ENCODE measurements around the gene KCNAB2.

The KCNAB2 gene

DNA sequence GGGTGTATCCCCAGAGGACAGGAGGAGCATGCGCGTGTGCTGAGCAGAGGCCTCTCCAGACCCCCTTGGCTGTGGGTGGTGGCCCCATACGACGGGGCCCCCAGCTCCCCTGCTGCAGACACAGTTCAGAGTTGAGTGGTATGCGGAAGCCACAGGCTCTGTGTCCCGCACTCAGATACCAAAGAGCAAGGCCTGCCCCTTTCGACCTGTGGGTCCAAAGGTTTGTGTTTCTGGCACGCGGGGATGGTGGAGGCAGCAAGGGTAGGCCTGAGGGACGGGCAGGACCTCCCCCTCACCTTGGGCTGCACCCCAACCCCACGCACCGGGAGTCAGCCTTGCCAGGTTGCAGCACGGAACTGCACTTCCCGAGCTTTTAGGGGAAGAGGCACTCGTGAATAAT, at the start of gene KCNAB2:
TSS of gene KCNAB2 (plus strand) at position 328 of the 400 bp plus-strand sequence. CDS start 5,649 bp downstream, outside the sequence.
- no peak for DNase-seq

DNA sequence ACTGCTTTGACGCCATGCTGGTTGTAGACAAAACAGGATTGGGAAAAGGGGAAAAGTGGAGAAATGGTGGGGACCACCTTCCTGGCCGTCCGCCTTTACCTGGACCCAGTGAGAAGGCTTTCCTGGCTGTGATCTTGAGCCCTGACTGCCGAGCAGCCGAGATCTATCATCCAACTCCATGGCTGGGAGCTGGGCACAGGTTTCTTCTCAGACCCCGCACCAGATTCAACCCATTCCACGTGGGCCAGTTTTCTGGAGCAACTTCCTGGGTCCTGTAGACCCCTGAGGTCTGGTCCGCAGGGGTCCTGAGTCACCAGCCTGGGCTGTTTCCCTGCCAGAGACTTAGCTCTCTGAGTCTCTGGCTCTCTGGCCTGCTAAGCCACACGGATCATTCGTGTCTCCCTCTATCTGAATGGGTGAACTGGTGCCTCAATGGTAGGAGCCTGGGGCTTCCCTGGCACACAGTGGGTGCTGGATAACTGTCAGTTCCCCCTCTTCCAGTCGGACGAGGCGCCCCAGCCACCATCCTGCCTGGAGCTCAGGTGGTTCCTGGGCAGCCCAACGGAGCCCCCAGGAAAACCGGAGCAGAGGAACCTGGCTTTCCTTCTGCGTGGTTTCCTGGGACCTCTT, 48.9 kb upstream of the KCNAB2 start:
- no peak for DNase-seq

- no peak for DNase-seq
These were observed 48.4 kb upstream of the KCNAB2 start for GRCh38 chr1:5997316-5997715.

GRCh38 chr1:5998051-5998905, 47.4 kb upstream of the KCNAB2 start:
- no peak for DNase-seq

- DNase-seq = no peak
These were observed 46.8 kb upstream of the KCNAB2 start for GRCh38 chr1:5998906-5999301.

DNA sequence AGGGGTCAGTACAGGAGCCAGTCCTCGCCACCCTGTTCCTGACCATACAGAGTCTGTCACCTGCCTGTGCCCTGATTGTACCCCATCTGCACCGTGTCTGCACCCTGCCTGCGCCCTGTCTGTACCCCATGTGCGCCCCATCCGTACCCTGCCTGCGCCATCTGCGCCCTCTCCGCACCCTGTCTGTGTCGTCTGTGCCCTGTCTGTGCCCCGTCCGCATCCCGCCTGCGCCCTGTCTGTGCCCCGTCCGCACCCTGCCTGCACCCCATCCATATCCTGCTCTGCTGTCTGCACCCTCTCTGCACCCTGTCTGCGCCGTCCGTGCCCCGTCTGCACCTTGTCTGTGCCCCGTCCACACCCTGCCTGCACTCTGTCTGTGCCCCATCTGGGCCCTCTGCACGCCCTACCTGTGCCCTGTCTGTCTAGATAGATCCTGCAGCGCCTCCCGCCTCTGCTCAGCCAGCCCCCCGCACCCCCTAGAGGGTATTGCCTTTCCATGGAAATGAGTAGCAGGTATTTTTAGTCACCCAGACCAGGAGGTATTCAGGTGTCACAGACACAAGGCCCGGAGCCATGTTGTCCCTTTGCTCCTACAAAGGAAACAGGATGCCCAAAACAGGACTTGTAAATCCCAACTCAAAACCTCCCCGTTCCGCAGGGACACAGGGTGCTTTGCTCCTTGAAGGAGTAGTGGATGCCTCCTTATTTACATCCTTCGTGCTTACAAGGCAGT, 45.8 kb upstream of the KCNAB2 start:
- DNase-seq = no peak

DNA sequence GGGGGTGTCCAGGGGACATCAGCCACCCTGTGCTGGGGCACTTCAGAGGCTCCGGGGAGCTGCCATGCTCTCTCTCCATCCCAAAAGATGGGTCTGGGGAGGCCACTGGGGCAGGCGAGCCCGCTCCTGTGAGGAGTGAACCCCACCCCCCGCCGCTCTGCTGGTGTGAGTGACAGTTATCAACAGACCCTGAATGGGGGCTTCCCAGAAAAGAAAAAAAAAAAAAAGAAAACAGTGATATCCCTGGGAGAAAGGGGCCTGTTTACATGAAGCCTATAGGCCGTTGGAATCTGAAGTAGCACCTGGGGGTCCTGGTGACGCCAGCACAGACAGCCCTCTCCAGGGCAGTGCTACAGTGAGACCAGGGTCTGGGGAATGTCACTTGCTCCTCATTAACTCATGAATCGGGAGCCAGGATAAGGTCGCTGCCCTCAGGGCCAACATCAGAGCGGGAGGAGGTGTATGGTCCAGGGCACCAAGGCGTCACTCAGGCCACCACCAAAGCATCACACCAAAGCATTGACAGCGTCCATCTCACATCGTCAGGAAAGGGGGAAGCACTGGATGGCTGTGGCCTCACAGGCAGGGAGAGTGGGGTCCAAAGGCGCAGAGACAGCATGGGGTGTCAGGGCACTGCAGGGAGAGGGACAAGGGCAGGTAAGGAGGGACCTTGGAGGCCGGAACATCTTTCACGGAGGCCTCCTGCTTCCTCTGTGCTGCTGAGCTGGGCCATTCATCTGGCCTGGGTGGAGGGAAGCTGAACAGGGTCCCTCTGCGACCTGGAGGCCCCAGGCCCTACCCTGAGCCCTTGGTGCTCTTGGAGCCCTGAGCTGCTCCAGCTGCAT, 45.0 kb upstream of the KCNAB2 start:
- DNase-seq = no peak

DNA sequence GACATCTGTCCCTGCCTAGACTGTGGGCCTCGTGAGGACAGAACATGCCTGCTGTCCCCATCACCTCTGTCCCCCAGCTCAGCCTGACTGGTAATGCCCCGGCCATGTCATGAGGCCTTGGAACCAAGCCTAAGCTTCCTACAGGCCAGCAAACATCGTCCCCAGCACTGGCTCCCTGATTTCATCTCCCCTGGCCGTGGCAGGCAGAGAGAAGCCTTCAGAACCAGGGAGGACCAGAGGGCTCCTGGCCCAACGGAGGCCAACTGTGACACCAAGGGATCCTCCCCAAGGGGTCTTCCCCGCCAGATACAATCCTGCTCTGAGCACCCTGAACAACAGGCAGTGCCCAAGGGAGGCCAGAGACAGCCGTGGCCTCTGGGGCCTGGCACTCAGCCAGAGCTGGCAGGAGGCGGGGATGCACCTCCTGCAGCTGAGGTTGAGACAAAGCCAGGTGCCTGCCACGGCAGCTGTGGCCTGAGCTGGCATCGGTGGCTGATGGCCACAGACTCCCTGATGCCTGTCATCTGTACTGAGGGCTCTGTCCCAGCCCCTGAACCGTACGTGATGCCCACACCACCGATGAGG, 43.6 kb upstream of the KCNAB2 start:
- no peak for DNase-seq

DNA sequence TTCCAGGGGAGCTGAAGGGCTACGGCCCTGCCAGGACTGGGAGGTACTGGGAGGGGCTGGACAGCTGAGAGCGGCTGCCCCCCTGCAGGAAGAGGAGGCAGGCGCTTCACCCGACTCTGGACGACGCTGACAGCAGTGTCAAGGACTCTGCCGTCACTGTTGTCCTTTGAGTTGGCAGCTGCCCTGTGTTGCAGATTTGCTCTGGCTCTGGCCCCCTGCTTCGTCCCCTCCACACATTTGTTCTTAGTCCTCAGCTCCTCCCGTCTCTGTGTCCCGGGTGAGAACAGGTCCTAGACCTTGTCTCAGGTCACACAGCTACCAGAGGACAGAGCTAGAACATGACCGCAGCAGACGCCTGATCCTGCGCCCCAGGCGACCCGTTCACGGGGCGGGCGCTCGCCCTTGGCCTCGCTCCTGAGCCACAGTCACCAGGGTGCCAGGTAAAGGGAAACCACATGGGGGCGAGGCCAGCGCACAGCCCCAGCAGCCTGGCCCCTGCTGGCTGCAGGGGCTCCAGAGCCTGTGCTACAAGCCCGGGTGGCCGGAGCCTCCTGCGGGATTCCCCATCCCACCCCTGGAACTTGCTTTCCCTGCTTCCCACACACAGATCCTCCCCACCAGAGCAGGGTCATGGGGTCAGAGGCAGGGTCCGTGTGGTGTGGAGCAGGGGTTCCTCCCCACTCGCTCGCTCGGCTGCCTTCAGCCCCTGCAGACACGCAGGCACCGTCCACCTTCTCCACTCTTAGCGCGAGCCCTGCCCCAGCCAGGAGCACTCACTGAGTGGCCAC, 42.8 kb upstream of the KCNAB2 start:
- no peak for DNase-seq

GRCh38 chr1:6003568-6004411, 41.9 kb upstream of the KCNAB2 start:
- DNase-seq = no peak

- DNase-seq = no peak
These were observed 41.1 kb upstream of the KCNAB2 start for GRCh38 chr1:6004412-6005123.

DNA sequence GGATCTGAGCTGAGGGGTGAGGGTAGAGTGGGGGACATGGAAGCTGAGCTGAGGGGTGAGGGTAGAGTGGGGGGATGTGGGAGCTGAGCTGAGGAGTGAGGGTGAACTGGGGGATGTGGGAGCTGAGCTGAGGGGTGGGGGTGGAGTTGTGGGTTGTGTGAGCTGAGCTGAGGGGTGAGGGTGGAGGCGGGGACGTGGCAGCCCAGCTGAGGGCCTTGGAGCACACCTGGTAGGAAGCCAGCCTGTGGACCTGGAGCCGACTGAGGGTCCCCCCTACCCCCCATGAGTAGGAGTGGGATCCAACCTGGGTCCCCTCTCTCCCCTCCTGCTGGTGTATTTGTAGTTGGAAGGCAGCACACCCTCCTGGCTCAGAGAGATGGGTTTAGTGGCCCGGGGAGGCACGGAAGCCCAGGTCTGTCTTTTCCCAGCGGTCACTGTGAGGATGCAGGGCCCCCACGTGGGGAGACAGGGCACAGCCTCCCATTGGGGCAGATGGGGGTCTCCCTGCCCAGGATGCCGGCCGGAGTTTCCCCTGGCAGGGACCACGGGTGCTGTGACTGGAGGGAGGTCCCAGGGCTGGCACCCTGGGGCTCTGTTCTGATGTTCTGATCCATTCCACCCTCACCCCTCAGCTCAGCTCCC, 40.3 kb upstream of the KCNAB2 start:
- DNase-seq = no peak

GRCh38 chr1:6006882-6007281, 38.8 kb upstream of the KCNAB2 start:
- DNase-seq = no peak

GRCh38 chr1:6007318-6008083, 38.2 kb upstream of the KCNAB2 start:
- no peak for DNase-seq

DNA sequence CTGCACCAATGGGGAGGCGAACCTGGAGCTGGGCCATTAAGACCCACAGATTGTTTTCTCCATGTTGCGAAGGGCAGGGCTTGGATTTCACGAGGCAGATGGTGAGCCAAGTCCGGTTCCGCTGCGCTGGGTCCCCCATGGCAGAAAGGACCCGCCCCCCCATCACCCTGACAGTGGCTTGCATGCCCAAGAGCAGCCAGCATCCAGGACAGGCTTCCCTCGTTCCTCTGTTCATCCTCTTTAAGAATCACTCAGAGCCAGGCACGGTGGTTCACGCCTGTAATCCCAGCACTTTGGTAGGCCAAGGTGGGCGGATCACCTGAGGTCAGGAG, 37.6 kb upstream of the KCNAB2 start:
- no peak for DNase-seq

DNA sequence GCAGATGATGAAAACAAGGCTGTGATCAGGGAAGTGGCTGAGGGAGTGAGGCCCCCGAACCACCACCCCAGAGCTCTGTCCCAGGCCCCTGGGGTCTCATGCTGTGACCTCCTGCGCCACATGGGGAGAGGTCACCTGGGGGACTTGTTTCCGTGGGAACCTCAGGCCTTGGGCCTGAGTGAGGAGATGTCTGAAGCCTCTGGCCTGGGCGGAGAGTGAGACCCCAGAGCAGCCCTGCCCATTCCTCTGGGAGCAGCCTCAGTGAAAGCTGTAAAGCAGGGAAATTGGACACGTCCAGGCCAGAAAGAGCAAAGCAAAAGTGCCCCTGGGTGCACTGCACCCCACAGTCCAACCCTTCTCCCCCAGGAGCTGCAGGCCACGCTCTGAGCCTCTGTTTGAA, 37.0 kb upstream of the KCNAB2 start:
- no peak for DNase-seq

DNA sequence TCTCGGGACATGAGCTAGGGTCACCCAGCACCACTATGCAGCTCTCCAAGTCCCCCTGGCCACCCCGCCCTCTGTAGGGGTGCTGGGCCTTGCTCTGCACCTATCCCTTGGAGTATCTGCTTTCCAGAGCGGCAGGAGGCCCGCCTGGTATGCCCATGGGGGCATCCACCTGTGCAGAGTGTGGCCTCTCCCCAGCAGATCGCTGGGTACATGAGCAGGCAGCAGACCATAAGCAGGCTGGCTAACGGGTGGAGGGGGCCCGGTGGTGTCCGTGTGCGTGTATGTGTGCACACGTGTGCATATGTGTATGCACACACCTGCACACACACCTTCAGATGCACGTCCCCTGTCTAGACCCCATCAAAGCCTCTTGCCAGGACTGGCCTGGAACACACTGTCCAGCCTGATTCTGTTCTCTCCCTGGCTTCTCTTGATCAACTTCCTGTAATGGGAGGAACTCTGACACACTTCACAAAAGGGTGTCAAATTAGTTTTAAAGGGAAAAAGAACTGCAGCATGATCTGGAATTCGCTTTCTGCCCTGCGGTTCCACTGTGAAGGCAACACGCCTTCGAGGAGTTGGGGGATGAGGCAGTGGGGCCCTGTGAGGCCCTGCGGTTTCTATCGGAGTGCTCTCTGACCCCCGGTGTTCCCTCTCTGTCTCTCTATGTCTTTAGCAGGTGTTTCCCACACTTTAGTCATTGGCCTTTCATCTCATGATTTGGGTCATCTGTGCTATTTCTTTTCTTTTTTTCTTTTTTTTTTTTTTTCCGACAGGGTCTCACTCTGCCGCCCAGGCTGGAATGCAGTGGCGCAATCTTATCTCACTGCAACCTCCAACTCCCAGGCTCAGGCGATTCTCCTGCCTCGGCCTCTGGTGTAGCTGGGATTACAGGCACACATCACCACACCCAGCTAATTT, 36.3 kb upstream of the KCNAB2 start:
- DNase-seq = no peak

DNA sequence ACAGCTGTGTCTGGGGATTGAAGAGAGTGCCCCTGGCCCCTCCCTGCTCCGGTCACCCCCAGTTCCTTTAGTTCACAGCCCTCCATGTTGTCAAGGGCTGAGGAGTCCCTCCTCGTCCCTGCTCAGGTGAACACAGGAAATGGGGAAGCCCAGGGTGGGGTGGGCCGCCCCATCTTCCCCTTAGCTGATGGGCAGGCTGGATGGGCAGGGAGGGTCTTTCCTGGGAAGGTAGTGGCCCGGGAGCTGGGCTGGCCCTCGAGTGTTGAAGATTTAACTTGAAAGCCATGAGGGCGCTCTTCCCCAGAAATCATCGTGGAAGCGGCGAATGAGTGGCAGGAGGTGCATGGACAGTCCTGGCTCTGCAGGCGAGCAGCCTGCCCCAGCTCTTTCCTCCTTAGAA, 35.1 kb upstream of the KCNAB2 start:
- no peak for DNase-seq

Measured in EL (cell line).